Measurements from ENCODE around the gene FGR. TPM values are rescaled to one million over a fixed set of nuclear protein-coding genes. Genes with fewer than 3 reads are reported as not detected.

FGR gene
- total RNA-seq, 1 donor from 2014 or later, result 17.2 TPM

- no peak for DNase-seq (ENCODE audit: low spot score)
Measured at GRCh38 chr1:27600498-27601175, 34.3 kb downstream of the FGR start.

- DNase-seq (ENCODE audit: low spot score), result no peak
Measured at GRCh38 chr1:27599605-27600497, 35.1 kb downstream of the FGR start.

- peak; percentile 72 for DNase-seq (ENCODE audit: low spot score)
Measured at GRCh38 chr1:27598902-27599528, 36.0 kb downstream of the FGR start.

- DNase-seq (ENCODE audit: low spot score), result no peak
Measured at GRCh38 chr1:27598295-27598687, 36.7 kb downstream of the FGR start.

GRCh38 chr1:27597516-27598294 is 37.3 kb downstream of the FGR start:
- DNase-seq (ENCODE audit: low spot score), result no peak

GRCh38 chr1:27596986-27597385 is 38.0 kb downstream of the FGR start:
- no peak for DNase-seq (ENCODE audit: low spot score)

GRCh38 chr1:27596261-27596660 is 38.7 kb downstream of the FGR start:
- DNase-seq (ENCODE audit: low spot score), result no peak

GRCh38 chr1:27595597-27595996 is 39.4 kb downstream of the FGR start:
- DNase-seq (ENCODE audit: low spot score), result no peak

- no peak for DNase-seq (ENCODE audit: low spot score)
Measured at GRCh38 chr1:27594564-27595510, 40.1 kb downstream of the FGR start.

GRCh38 chr1:27593678-27594563 is 41.1 kb downstream of the FGR start:
- DNase-seq (ENCODE audit: low spot score), result no peak

- DNase-seq (ENCODE audit: low spot score), result no peak
Measured at GRCh38 chr1:27592931-27593677, 41.9 kb downstream of the FGR start.

GRCh38 chr1:27592232-27592930 is 42.6 kb downstream of the FGR start:
- no peak for DNase-seq (ENCODE audit: low spot score)

GRCh38 chr1:27591622-27592021 is 43.4 kb downstream of the FGR start:
- DNase-seq (ENCODE audit: low spot score), result no peak

GRCh38 chr1:27590917-27591508 is 44.0 kb downstream of the FGR start:
- no peak for DNase-seq (ENCODE audit: low spot score)

- DNase-seq (ENCODE audit: low spot score), result no peak
Measured at GRCh38 chr1:27589841-27590426, 45.1 kb downstream of the FGR start.

- DNase-seq (ENCODE audit: low spot score), result no peak
Measured at GRCh38 chr1:27589441-27589840, 45.5 kb downstream of the FGR start.
